GM23248 (cell line): ENCODE measurements around the gene SMYD3.

Source experiments
- EZH2 ChIP-seq: fragments of 200-600 bp; sonication (generic); IDR thresholded peaks from 2 replicates; pipeline ENCODE4 v1.6.1; 2018; ENCODE audit warnings: antibody characterized with exemption, mild to moderate bottlenecking; ENCODE audit not compliant: insufficient read depth, poor library complexity, severe bottlenecking
- EZH2phosphoT487 ChIP-seq: fragments of 200-600 bp; sonication (generic); IDR thresholded peaks from 2 replicates; pipeline ENCODE4 v1.6.1; 2018; ENCODE audit warnings: antibody characterized with exemption, moderate library complexity, mild to moderate bottlenecking, low read depth; ENCODE audit not compliant: insufficient read depth

DNA sequence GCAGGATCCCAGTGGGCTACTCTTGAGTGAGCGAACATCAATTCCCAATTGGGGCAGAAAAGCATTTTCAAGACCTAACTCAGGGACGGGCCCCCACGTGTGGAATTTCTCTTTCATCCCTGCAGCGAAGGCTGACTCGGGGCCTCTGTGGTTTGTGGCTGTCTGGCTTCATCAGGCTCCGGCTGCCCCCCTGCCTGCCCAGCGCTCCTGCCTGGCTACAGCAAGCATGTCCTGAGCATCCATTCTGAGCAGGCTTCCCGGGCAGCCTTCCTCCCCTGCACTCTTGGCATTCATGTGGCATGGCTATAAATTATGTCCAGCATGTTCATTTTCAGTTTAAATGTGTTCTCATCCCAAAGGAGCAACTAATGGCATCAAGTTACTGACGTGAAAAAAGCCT is 764.2 kb downstream of the SMYD3 start:
- no peak for TF ChIP-seq EZH2
- TF ChIP-seq EZH2phosphoT487 = no peak
